GM23338 (cell line): ENCODE measurements around the gene RNF150. TPM values are rescaled to one million over a fixed set of nuclear protein-coding genes. Genes with fewer than 3 reads are reported as not detected.

Experiments used
- ATAC-seq: fragments of 200-7000 bp; cut with Tn5 transposase; 3 replicates; pipeline ENCODE4 v1.9.1; 2020
- DNase-seq: peaks from one replicate; pipeline ENCODE4 v3.0.0-alpha.2; 2015; ENCODE audit warnings: low spot score
- H2AFZ ChIP-seq: fragments of 200-600 bp; sonication (generic); 2 replicates; pipeline ENCODE4 v1.8.0; 2016; ENCODE audit warnings: antibody characterized with exemption, mild to moderate bottlenecking, moderate library complexity
- H3F3A ChIP-seq: fragments of 200-600 bp; sonication (generic); replicated peaks from 2 replicates; pipeline ENCODE4 v1.8.0; 2017; ENCODE audit warnings: antibody characterized with exemption, mixed run types, low read depth
- H3K27ac ChIP-seq: fragments of 200-600 bp; sonication (generic); 2 replicates; pipeline ENCODE4 v1.6.1; 2016; ENCODE audit warnings: low read depth
- H3K27me3 ChIP-seq: fragments of 200-600 bp; sonication (generic); 2 replicates; pipeline ENCODE4 v1.8.0; 2016; ENCODE audit warnings: mild to moderate bottlenecking, mixed run types, moderate library complexity; ENCODE audit not compliant: insufficient read depth
- H3K36me3 ChIP-seq: fragments of 200-600 bp; sonication (generic); 2 replicates; pipeline ENCODE4 v1.8.0; 2016; ENCODE audit warnings: mild to moderate bottlenecking; ENCODE audit not compliant: insufficient read depth
- H3K4me1 ChIP-seq: fragments of 200-600 bp; sonication (generic); 2 replicates; pipeline ENCODE4 v1.8.0; 2016; ENCODE audit warnings: mild to moderate bottlenecking, moderate library complexity; ENCODE audit not compliant: insufficient read depth
- H3K4me2 ChIP-seq: fragments of 200-600 bp; sonication (generic); 2 replicates; pipeline ENCODE4 v1.7.1; 2017; ENCODE audit warnings: mixed run types
- H3K4me3 ChIP-seq: fragments of 200-600 bp; sonication (generic); 2 replicates; pipeline ENCODE4 v1.6.1; 2016; ENCODE audit warnings: mixed run types
- H3K79me2 ChIP-seq: fragments of 200-600 bp; sonication (generic); replicated peaks from 2 replicates; pipeline ENCODE4 v1.8.0; 2017; ENCODE audit warnings: mild to moderate bottlenecking; ENCODE audit not compliant: insufficient read depth
- H3K9me2 ChIP-seq: fragments of 200-600 bp; sonication (generic); 2 replicates; pipeline ENCODE4 v1.8.0; 2017; ENCODE audit not compliant: insufficient read depth
- H4K20me1 ChIP-seq: fragments of 200-600 bp; sonication (generic); replicated peaks from 2 replicates; pipeline ENCODE4 v1.8.0; 2017; ENCODE audit warnings: mild to moderate bottlenecking; ENCODE audit not compliant: insufficient read depth
- H3K27ac Mint-ChIP-seq: 2 replicates; pipeline ENCODE4 v1.8.0; 2020; ENCODE audit warnings: inconsistent platforms, mild to moderate bottlenecking, moderate library complexity, mixed read lengths
- H3K27me3 Mint-ChIP-seq: 3 replicates; pipeline ENCODE4 v1.8.0; 2022; ENCODE audit warnings: low read depth, mild to moderate bottlenecking, moderate library complexity, mixed read lengths, inconsistent platforms; ENCODE audit not compliant: insufficient read depth, poor library complexity
- H3K36me3 Mint-ChIP-seq: 3 replicates; pipeline ENCODE4 v1.8.0; 2021; ENCODE audit warnings: low read depth, mild to moderate bottlenecking, inconsistent platforms, moderate library complexity, mixed read lengths
- H3K4me1 Mint-ChIP-seq: 3 replicates; pipeline ENCODE4 v1.8.0; 2020; ENCODE audit warnings: mild to moderate bottlenecking, inconsistent platforms, mixed read lengths
- H3K4me3 Mint-ChIP-seq: 3 replicates; pipeline ENCODE4 v1.8.0; 2021; ENCODE audit warnings: moderate library complexity, mild to moderate bottlenecking, inconsistent platforms, mixed read lengths
- H3K9me3 Mint-ChIP-seq: 3 replicates; pipeline ENCODE4 v1.8.0; 2020; ENCODE audit warnings: moderate library complexity, mild to moderate bottlenecking, inconsistent platforms, mixed read lengths
- CREB1 ChIP-seq: fragments of 250-450 bp; sonication (Bioruptor Pico); IDR thresholded peaks from 2 replicates; pipeline ENCODE4 v1.5.0; 2020; ENCODE audit warnings: low read depth, mild to moderate bottlenecking, moderate library complexity
- EZH2 ChIP-seq: fragments of 200-600 bp; sonication (generic); IDR thresholded peaks from one replicate; pipeline ENCODE4 v1.8.0; 2017; ENCODE audit warnings: antibody characterized with exemption, mild to moderate bottlenecking, low read depth; ENCODE audit not compliant: unreplicated experiment
- EZH2phosphoT487 ChIP-seq: fragments of 200-600 bp; sonication (generic); IDR thresholded peaks from one replicate; pipeline ENCODE4 v1.8.1; 2018; ENCODE audit warnings: antibody characterized with exemption; ENCODE audit not compliant: unreplicated experiment
- STAT1 ChIP-seq: IDR thresholded peaks from one replicate; pipeline ENCODE4 v1.6.1; 2016; ENCODE audit warnings: antibody characterized with exemption; ENCODE audit not compliant: unreplicated experiment
- ZNF331 ChIP-seq: fragments of 250-450 bp; sonication (Bioruptor Pico); IDR thresholded peaks from 2 replicates; pipeline ENCODE4 v1.5.0; 2020; ENCODE audit warnings: low read depth, mild to moderate bottlenecking, moderate library complexity
- polyA plus RNA-seq: library from polyadenylated mRNA; unstranded; fragments of >200 nt; fragmentation: Nextera tagmentation; extraction: Ambion mirVana; gene quantifications from 2 replicates; pipeline ENCODE4 v1.2.1, GENCODE V29; 2016
- total RNA-seq: library from RNA; depleted of rRNA; stranded (reverse); fragments of >200 nt; shearing (Covaris generic); gene quantifications from 2 replicates; pipeline ENCODE4 v1.2.3, GENCODE V29; 2014
- TF ChIP-seq, protein P1 (sequence below): fragments of 250-450 bp; sonication (Bioruptor Pico); IDR thresholded peaks from 2 replicates; pipeline ENCODE4 v1.5.0; 2020; ENCODE audit warnings: mild to moderate bottlenecking, moderate library complexity
- TF ChIP-seq, protein P2 (sequence below): IDR thresholded peaks from one replicate; pipeline ENCODE4 v1.6.1; 2018; ENCODE audit warnings: antibody characterized with exemption; ENCODE audit not compliant: unreplicated experiment
- TF ChIP-seq, protein P3 (sequence below): IDR thresholded peaks from 2 replicates; pipeline ENCODE4 v1.6.1; 2016; ENCODE audit warnings: antibody characterized with exemption
- TF ChIP-seq, protein P4 (sequence below), 2 experiments: fragments of 200-600 bp in 1 of 2; sonication (generic) in 1 of 2; conservative IDR thresholded peaks; 2 replicates each; pipeline versions ENCODE4 v1.5.1 to v1.6.1; 2016 to 2017; ENCODE audit warnings: antibody characterized with exemption in 2 of 2, low read depth in 2 of 2, mild to moderate bottlenecking in 2 of 2, moderate library complexity in 1 of 2

The RNF150 gene
- total and polyA plus RNA-seq, 2 experiments from 2014 or later, result 1.3 to 6.1 TPM

DNA sequence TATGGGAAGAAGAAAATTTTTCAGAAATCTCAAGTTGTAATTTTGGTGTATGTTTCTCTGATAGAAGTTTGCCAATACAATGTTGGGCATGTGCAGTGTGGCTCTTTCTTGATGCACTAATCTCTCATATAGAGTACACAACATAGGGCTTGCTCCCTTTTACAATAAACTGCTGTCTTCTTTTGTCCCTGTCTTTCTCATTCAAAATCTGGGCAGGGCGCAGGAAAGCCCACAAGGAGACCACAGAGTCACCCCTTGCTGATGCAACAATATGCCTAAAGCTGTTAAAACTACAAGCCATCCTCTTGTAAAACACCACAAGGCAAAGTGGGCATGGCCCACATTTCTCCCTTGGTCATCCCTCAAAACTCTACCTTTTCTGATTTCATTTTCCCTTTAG, 313.7 kb downstream of the RNF150 start (continued):
- TF ChIP-seq, protein P1, sequence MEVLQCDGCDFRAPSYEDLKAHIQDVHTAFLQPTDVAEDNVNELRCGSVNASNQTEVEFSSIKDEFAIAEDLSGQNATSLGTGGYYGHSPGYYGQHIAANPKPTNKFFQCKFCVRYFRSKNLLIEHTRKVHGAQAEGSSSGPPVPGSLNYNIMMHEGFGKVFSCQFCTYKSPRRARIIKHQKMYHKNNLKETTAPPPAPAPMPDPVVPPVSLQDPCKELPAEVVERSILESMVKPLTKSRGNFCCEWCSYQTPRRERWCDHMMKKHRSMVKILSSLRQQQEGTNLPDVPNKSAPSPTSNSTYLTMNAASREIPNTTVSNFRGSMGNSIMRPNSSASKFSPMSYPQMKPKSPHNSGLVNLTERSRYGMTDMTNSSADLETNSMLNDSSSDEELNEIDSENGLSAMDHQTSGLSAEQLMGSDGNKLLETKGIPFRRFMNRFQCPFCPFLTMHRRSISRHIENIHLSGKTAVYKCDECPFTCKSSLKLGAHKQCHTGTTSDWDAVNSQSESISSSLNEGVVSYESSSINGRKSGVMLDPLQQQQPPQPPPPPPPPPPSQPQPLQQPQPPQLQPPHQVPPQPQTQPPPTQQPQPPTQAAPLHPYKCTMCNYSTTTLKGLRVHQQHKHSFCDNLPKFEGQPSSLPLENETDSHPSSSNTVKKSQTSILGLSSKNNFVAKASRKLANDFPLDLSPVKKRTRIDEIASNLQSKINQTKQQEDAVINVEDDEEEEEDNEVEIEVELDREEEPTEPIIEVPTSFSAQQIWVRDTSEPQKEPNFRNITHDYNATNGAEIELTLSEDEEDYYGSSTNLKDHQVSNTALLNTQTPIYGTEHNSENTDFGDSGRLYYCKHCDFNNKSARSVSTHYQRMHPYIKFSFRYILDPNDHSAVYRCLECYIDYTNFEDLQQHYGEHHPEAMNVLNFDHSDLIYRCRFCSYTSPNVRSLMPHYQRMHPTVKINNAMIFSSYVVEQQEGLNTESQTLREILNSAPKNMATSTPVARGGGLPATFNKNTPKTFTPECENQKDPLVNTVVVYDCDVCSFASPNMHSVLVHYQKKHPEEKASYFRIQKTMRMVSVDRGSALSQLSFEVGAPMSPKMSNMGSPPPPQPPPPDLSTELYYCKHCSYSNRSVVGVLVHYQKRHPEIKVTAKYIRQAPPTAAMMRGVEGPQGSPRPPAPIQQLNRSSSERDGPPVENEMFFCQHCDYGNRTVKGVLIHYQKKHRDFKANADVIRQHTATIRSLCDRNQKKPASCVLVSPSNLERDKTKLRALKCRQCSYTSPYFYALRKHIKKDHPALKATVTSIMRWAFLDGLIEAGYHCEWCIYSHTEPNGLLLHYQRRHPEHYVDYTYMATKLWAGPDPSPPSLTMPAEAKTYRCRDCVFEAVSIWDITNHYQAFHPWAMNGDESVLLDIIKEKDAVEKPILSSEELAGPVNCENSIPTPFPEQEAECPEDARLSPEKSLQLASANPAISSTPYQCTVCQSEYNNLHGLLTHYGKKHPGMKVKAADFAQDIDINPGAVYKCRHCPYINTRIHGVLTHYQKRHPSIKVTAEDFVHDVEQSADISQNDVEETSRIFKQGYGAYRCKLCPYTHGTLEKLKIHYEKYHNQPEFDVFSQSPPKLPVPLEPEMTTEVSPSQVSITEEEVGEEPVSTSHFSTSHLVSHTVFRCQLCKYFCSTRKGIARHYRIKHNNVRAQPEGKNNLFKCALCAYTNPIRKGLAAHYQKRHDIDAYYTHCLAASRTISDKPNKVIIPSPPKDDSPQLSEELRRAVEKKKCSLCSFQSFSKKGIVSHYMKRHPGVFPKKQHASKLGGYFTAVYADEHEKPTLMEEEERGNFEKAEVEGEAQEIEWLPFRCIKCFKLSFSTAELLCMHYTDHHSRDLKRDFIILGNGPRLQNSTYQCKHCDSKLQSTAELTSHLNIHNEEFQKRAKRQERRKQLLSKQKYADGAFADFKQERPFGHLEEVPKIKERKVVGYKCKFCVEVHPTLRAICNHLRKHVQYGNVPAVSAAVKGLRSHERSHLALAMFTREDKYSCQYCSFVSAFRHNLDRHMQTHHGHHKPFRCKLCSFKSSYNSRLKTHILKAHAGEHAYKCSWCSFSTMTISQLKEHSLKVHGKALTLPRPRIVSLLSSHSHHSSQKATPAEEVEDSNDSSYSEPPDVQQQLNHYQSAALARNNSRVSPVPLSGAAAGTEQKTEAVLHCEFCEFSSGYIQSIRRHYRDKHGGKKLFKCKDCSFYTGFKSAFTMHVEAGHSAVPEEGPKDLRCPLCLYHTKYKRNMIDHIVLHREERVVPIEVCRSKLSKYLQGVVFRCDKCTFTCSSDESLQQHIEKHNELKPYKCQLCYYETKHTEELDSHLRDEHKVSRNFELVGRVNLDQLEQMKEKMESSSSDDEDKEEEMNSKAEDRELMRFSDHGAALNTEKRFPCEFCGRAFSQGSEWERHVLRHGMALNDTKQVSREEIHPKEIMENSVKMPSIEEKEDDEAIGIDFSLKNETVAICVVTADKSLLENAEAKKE (CRISPR knock-in tag), result no peak
- TF ChIP-seq ZNF331 (CRISPR knock-in tag) (no peak), EZH2 (no peak), STAT1 (no peak)

DNA sequence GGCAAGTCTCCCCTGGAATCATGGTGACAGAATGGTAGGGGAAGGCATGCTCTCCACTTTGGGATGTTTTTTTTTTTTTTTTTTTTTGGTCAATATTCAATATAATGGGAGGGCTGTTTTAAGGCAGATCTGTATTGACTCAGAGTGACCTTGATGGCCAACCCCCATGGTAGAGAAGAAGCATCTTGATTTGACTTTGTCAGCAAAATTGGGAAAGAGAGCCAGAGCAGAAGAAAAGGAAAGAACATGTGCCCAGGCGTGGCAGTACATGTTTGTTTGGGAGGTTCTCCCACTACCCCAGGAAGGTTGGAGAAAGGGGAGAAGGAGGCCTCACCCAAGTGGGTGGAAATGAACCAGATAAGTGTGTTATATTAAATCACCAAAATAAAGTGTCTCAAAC, 314.8 kb downstream of the RNF150 start:
- peaks cover 1% of the 10 kb centered on the region for H3K27me3 Mint-ChIP-seq
- no peak for ATAC-seq
- Histone ChIP-seq H3K27me3 (no peaks in the 10 kb centered on the region), H3K27ac (no peak overlapping the region), H3K36me3 (no peaks in the 10 kb centered on the region), H4K20me1 (no peaks in the 10 kb centered on the region), H3K79me2 (no peaks in the 10 kb centered on the region), H3K4me2 (no peak overlapping the region), H3K9me2 (no peaks in the 10 kb centered on the region), H3K4me1 (no peaks in the 10 kb centered on the region), H3F3A (no peaks in the 10 kb centered on the region), H3K4me3 (no peak overlapping the region), H2AFZ (no peak overlapping the region)
- TF ChIP-seq, protein P2, sequence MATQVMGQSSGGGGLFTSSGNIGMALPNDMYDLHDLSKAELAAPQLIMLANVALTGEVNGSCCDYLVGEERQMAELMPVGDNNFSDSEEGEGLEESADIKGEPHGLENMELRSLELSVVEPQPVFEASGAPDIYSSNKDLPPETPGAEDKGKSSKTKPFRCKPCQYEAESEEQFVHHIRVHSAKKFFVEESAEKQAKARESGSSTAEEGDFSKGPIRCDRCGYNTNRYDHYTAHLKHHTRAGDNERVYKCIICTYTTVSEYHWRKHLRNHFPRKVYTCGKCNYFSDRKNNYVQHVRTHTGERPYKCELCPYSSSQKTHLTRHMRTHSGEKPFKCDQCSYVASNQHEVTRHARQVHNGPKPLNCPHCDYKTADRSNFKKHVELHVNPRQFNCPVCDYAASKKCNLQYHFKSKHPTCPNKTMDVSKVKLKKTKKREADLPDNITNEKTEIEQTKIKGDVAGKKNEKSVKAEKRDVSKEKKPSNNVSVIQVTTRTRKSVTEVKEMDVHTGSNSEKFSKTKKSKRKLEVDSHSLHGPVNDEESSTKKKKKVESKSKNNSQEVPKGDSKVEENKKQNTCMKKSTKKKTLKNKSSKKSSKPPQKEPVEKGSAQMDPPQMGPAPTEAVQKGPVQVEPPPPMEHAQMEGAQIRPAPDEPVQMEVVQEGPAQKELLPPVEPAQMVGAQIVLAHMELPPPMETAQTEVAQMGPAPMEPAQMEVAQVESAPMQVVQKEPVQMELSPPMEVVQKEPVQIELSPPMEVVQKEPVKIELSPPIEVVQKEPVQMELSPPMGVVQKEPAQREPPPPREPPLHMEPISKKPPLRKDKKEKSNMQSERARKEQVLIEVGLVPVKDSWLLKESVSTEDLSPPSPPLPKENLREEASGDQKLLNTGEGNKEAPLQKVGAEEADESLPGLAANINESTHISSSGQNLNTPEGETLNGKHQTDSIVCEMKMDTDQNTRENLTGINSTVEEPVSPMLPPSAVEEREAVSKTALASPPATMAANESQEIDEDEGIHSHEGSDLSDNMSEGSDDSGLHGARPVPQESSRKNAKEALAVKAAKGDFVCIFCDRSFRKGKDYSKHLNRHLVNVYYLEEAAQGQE, result no peak
- TF ChIP-seq CREB1 (CRISPR knock-in tag) (no peak), STAT1 (no peak), ZNF331 (CRISPR knock-in tag) (no peak), EZH2phosphoT487 (no peak)
- TF ChIP-seq, protein P3, sequence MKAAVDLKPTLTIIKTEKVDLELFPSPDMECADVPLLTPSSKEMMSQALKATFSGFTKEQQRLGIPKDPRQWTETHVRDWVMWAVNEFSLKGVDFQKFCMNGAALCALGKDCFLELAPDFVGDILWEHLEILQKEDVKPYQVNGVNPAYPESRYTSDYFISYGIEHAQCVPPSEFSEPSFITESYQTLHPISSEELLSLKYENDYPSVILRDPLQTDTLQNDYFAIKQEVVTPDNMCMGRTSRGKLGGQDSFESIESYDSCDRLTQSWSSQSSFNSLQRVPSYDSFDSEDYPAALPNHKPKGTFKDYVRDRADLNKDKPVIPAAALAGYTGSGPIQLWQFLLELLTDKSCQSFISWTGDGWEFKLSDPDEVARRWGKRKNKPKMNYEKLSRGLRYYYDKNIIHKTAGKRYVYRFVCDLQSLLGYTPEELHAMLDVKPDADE, result no peak
- TF ChIP-seq, protein P4, sequence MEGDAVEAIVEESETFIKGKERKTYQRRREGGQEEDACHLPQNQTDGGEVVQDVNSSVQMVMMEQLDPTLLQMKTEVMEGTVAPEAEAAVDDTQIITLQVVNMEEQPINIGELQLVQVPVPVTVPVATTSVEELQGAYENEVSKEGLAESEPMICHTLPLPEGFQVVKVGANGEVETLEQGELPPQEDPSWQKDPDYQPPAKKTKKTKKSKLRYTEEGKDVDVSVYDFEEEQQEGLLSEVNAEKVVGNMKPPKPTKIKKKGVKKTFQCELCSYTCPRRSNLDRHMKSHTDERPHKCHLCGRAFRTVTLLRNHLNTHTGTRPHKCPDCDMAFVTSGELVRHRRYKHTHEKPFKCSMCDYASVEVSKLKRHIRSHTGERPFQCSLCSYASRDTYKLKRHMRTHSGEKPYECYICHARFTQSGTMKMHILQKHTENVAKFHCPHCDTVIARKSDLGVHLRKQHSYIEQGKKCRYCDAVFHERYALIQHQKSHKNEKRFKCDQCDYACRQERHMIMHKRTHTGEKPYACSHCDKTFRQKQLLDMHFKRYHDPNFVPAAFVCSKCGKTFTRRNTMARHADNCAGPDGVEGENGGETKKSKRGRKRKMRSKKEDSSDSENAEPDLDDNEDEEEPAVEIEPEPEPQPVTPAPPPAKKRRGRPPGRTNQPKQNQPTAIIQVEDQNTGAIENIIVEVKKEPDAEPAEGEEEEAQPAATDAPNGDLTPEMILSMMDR (conservative IDR thresholded peaks at IDR 0.05; ENCODE audit: low read depth in 2 of 2), result no peak
- H3K9me3 Mint-ChIP-seq, result peaks cover 11% of the 10 kb centered on the region; the same call in 1 of the 3 replicates
- H3K4me1 Mint-ChIP-seq, result peaks cover 19% of the 10 kb centered on the region
- no peak for DNase-seq
- no peak overlapping the region for H3K4me3 Mint-ChIP-seq
- H3K27ac Mint-ChIP-seq, result no peak overlapping the region
- no peaks in the 10 kb centered on the region for H3K36me3 Mint-ChIP-seq
